ENCODE results near the gene PTPRD. TPM values are rescaled to one million over a fixed set of nuclear protein-coding genes. Genes with fewer than 3 reads are reported as not detected.

Gene PTPRD
- total and polyA plus RNA-seq, 2 experiments from 2014 or later: 11.5 to 58.0 TPM

DNA sequence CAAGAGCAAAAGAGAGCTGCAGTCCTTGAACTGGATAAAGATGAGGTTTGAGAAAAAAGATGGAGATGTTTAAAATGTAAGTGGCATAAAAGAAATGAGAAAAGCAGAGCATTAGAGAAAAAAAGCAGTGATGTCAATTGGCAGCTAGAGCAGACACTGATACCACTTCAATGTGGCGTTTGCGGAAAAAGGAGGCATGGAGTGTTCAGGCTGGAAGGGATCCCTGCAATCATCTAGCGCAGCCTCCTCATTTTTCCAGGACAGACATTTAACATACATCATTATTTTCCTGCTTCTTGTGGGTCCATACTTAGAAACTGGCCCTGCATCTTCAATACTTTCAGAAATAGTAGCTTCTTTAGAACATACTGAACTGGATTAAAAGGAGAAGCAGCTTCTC, 563.8 kb downstream of the PTPRD start:
- no peak overlapping the region for H3K4me3 Mint-ChIP-seq
- Histone ChIP-seq H4K20me1 (replicated peaks; ENCODE audit: insufficient read depth) (no peaks in the 10 kb centered on the region), H3K4me1 (ENCODE audit: insufficient read depth) (no peaks in the 10 kb centered on the region), H2AFZ (no peak overlapping the region), H3K27me3 (ENCODE audit: insufficient read depth) (peaks cover 21% of the 10 kb centered on the region), H3K36me3 (ENCODE audit: insufficient read depth) (no peaks in the 10 kb centered on the region), H3K79me2 (replicated peaks; ENCODE audit: insufficient read depth) (no peaks in the 10 kb centered on the region), H3K9me2 (ENCODE audit: insufficient read depth) (no peaks in the 10 kb centered on the region), H3K4me3 (no peak overlapping the region), H3K4me2 (no peak overlapping the region), H3K27ac (ENCODE audit: low read depth) (no peak overlapping the region), H3F3A (replicated peaks; ENCODE audit: low read depth) (no peaks in the 10 kb centered on the region)
- H3K36me3 Mint-ChIP-seq (ENCODE audit: low read depth): no peaks in the 10 kb centered on the region
- H3K27ac Mint-ChIP-seq: no peak overlapping the region
- no peaks in the 10 kb centered on the region for H3K9me3 Mint-ChIP-seq
- H3K4me1 Mint-ChIP-seq: peaks cover 7% of the 10 kb centered on the region; the same call in 2 of the 3 replicates
- no peaks in the 10 kb centered on the region for H3K27me3 Mint-ChIP-seq (ENCODE audit: insufficient read depth, low read depth, poor library complexity)
- ATAC-seq: peak; percentile 40
- TF ChIP-seq, protein P1, sequence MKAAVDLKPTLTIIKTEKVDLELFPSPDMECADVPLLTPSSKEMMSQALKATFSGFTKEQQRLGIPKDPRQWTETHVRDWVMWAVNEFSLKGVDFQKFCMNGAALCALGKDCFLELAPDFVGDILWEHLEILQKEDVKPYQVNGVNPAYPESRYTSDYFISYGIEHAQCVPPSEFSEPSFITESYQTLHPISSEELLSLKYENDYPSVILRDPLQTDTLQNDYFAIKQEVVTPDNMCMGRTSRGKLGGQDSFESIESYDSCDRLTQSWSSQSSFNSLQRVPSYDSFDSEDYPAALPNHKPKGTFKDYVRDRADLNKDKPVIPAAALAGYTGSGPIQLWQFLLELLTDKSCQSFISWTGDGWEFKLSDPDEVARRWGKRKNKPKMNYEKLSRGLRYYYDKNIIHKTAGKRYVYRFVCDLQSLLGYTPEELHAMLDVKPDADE (IDR thresholded peaks at IDR 0.05): no peak
- no peak for TF ChIP-seq STAT1 (IDR thresholded peaks at IDR 0.05; ENCODE audit: unreplicated experiment)
- TF ChIP-seq NANOG (IDR thresholded peaks at IDR 0.05; ENCODE audit: borderline replicate concordance): no peak
- TF ChIP-seq ZNF114 (CRISPR knock-in tag; IDR thresholded peaks at IDR 0.05): no peak
- no peak for TF ChIP-seq ZNF331 (CRISPR knock-in tag; IDR thresholded peaks at IDR 0.05; ENCODE audit: low read depth)
- no peak for TF ChIP-seq POLR2AphosphoS5 (IDR thresholded peaks at IDR 0.05; ENCODE audit: low read depth)
- no peak for TF ChIP-seq EZH2 (IDR thresholded peaks at IDR 0.05; ENCODE audit: low read depth, unreplicated experiment)
- no peak for TF ChIP-seq CREB1 (CRISPR knock-in tag; IDR thresholded peaks at IDR 0.05; ENCODE audit: low read depth)
- no peak for DNase-seq (ENCODE audit: low spot score)

DNA sequence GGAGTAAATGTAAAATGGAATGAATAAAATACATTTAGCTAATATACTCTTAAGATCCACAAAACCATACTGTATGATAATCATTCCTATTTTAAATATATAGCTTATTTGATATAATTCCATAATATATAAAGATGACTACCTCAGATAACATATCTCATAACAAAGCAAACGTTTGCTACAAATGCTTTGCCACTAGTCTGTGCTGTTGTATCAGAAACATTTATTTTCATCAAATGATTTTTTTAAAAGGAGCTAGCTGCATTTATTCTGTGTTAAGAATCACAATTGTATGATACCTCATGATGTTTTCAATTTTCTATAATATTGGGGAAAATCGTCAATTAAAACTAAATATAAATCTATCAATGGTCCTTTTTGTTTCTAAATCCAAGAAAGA, 567.2 kb downstream of the PTPRD start:
- H2AFZ ChIP-seq: no peak overlapping the region
- H3K79me2 ChIP-seq (replicated peaks; ENCODE audit: insufficient read depth): no peaks in the 10 kb centered on the region
- H3K4me3 ChIP-seq: no peak overlapping the region
- H3K36me3 Mint-ChIP-seq (ENCODE audit: low read depth): no peaks in the 10 kb centered on the region
- DNase-seq (ENCODE audit: low spot score) (peak; percentile 46), ATAC-seq (no peak)
- no peaks in the 10 kb centered on the region for H3F3A ChIP-seq (replicated peaks; ENCODE audit: low read depth)
- H3K9me3 Mint-ChIP-seq: no peaks in the 10 kb centered on the region
- no peaks in the 10 kb centered on the region for H4K20me1 ChIP-seq (replicated peaks; ENCODE audit: insufficient read depth)
- H3K36me3 ChIP-seq (ENCODE audit: insufficient read depth): no peaks in the 10 kb centered on the region
- no peak overlapping the region for H3K4me3 Mint-ChIP-seq
- H3K4me1 Mint-ChIP-seq: peaks cover 9% of the 10 kb centered on the region
- no peak overlapping the region for H3K4me2 ChIP-seq
- H3K27me3 ChIP-seq (ENCODE audit: insufficient read depth): no peaks in the 10 kb centered on the region
- no peaks in the 10 kb centered on the region for H3K27me3 Mint-ChIP-seq (ENCODE audit: insufficient read depth, low read depth, poor library complexity)
- no peaks in the 10 kb centered on the region for H3K4me1 ChIP-seq (ENCODE audit: insufficient read depth)
- no peaks in the 10 kb centered on the region for H3K9me2 ChIP-seq (ENCODE audit: insufficient read depth)
- no peak overlapping the region for H3K27ac Mint-ChIP-seq
- no peak overlapping the region for H3K27ac ChIP-seq (ENCODE audit: low read depth)
- TF ChIP-seq, protein P1 (IDR thresholded peaks at IDR 0.05): no peak
- no peak for TF ChIP-seq ZNF114 (CRISPR knock-in tag; IDR thresholded peaks at IDR 0.05)
- TF ChIP-seq ZNF331 (CRISPR knock-in tag; IDR thresholded peaks at IDR 0.05; ENCODE audit: low read depth): no peak
- TF ChIP-seq STAT1 (IDR thresholded peaks at IDR 0.05; ENCODE audit: unreplicated experiment): no peak
- TF ChIP-seq, protein P2, sequence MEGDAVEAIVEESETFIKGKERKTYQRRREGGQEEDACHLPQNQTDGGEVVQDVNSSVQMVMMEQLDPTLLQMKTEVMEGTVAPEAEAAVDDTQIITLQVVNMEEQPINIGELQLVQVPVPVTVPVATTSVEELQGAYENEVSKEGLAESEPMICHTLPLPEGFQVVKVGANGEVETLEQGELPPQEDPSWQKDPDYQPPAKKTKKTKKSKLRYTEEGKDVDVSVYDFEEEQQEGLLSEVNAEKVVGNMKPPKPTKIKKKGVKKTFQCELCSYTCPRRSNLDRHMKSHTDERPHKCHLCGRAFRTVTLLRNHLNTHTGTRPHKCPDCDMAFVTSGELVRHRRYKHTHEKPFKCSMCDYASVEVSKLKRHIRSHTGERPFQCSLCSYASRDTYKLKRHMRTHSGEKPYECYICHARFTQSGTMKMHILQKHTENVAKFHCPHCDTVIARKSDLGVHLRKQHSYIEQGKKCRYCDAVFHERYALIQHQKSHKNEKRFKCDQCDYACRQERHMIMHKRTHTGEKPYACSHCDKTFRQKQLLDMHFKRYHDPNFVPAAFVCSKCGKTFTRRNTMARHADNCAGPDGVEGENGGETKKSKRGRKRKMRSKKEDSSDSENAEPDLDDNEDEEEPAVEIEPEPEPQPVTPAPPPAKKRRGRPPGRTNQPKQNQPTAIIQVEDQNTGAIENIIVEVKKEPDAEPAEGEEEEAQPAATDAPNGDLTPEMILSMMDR (conservative IDR thresholded peaks at IDR 0.05; ENCODE audit: low read depth in 2 of 2): peak; percentile 55 to 58
- TF ChIP-seq JUNB (IDR thresholded peaks at IDR 0.05; ENCODE audit: unreplicated experiment): no peak
- TF ChIP-seq, protein P3, sequence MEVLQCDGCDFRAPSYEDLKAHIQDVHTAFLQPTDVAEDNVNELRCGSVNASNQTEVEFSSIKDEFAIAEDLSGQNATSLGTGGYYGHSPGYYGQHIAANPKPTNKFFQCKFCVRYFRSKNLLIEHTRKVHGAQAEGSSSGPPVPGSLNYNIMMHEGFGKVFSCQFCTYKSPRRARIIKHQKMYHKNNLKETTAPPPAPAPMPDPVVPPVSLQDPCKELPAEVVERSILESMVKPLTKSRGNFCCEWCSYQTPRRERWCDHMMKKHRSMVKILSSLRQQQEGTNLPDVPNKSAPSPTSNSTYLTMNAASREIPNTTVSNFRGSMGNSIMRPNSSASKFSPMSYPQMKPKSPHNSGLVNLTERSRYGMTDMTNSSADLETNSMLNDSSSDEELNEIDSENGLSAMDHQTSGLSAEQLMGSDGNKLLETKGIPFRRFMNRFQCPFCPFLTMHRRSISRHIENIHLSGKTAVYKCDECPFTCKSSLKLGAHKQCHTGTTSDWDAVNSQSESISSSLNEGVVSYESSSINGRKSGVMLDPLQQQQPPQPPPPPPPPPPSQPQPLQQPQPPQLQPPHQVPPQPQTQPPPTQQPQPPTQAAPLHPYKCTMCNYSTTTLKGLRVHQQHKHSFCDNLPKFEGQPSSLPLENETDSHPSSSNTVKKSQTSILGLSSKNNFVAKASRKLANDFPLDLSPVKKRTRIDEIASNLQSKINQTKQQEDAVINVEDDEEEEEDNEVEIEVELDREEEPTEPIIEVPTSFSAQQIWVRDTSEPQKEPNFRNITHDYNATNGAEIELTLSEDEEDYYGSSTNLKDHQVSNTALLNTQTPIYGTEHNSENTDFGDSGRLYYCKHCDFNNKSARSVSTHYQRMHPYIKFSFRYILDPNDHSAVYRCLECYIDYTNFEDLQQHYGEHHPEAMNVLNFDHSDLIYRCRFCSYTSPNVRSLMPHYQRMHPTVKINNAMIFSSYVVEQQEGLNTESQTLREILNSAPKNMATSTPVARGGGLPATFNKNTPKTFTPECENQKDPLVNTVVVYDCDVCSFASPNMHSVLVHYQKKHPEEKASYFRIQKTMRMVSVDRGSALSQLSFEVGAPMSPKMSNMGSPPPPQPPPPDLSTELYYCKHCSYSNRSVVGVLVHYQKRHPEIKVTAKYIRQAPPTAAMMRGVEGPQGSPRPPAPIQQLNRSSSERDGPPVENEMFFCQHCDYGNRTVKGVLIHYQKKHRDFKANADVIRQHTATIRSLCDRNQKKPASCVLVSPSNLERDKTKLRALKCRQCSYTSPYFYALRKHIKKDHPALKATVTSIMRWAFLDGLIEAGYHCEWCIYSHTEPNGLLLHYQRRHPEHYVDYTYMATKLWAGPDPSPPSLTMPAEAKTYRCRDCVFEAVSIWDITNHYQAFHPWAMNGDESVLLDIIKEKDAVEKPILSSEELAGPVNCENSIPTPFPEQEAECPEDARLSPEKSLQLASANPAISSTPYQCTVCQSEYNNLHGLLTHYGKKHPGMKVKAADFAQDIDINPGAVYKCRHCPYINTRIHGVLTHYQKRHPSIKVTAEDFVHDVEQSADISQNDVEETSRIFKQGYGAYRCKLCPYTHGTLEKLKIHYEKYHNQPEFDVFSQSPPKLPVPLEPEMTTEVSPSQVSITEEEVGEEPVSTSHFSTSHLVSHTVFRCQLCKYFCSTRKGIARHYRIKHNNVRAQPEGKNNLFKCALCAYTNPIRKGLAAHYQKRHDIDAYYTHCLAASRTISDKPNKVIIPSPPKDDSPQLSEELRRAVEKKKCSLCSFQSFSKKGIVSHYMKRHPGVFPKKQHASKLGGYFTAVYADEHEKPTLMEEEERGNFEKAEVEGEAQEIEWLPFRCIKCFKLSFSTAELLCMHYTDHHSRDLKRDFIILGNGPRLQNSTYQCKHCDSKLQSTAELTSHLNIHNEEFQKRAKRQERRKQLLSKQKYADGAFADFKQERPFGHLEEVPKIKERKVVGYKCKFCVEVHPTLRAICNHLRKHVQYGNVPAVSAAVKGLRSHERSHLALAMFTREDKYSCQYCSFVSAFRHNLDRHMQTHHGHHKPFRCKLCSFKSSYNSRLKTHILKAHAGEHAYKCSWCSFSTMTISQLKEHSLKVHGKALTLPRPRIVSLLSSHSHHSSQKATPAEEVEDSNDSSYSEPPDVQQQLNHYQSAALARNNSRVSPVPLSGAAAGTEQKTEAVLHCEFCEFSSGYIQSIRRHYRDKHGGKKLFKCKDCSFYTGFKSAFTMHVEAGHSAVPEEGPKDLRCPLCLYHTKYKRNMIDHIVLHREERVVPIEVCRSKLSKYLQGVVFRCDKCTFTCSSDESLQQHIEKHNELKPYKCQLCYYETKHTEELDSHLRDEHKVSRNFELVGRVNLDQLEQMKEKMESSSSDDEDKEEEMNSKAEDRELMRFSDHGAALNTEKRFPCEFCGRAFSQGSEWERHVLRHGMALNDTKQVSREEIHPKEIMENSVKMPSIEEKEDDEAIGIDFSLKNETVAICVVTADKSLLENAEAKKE (CRISPR knock-in tag; IDR thresholded peaks at IDR 0.05): no peak
- no peak for TF ChIP-seq POLR2AphosphoS5 (IDR thresholded peaks at IDR 0.05; ENCODE audit: low read depth)
